GM19397 (cell line): ENCODE measurements around the gene FXR2.
"Not testable (repeated sequence)": the region's sequence is repeated elsewhere in the genome, so short reads cannot be mapped to it uniquely, and the experiment has no call there.

Experiments
- ATAC-seq: cut with Tn5 transposase; IDR thresholded peaks from one replicate; pipeline ENCODE4 v1.9.1; 2021; ENCODE audit warnings: mild to moderate bottlenecking, moderate library complexity; ENCODE audit not compliant: unreplicated experiment

The FXR2 gene

DNA sequence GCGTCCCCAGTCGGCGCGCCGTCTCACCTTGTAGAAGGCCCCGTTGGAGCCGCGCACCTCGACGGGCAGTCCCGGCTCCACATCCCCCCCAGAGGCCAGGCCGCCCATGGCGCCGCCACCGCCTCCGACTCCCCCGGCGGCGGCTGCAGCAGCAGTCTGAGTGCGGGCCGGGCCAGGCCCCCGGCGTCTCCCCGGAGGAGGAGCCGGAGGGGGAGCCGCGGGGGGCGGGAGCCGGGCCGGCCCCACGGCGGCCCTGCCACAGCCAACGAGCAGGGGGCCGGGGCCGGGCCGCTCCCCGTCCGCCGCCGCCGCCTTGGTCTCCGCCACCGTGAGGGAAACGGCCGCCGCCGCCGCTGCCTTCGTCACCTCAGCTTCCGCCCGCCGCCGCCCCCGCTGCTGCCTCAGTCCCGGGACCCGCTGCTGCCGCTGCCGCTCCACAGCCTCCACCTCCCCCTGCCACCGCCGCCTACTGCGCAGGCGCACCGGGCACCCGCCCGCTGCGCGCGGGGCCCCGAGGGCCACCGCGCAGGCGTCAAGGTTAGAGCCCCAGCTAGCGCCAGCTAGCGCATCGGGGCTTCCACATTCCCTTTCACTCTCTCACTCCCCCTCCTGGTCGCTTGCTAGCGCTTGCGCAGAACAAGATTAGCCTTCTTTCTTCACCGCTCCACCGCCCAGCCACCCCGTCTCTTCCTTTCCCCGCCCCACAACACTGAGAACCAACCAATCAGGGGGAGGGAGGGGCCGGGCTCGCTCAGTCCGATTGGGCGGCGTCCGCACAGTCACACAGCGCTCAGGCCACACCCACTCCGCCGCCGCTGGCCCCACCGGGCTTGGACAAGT, at the start of gene FXR2:
Gene FXR2 (minus strand): TSS at position 473 of the 840 bp plus-strand sequence. CDS start 365 bp downstream, at position 108.
- ATAC-seq, result peak; percentile 82

DNA sequence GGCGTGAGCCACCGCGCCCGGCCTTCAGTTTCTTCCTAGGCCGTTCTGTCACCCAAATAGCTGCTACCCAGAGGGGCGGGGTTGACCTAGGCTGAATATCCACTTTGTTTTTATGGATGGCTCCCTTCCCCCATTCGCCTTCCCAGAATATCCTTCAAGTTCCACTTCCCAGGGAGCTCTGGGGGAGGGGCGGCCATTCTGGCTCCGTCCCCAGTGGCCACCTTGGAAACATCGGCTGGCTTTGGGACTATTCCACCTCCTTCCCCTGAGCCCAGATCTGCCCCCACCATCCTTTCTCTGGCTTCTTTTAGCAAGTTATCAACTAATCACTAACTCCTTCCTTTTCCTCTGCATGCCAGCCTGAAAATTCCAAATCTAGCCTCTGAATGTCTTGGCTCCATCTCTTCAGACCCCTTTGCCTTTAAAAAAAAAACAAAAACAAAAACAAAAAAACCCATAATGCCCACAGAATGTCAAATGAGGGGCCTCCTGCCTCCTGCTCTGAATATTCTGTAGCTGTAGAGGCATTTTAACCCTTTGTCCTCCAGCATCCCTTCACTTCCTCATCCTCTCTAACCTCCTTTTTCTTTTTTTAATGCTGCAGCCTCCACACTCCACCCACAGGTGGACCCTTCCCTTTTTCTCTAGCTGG, 42.4 kb upstream of the FXR2 start:
- ATAC-seq, result no peak

DNA sequence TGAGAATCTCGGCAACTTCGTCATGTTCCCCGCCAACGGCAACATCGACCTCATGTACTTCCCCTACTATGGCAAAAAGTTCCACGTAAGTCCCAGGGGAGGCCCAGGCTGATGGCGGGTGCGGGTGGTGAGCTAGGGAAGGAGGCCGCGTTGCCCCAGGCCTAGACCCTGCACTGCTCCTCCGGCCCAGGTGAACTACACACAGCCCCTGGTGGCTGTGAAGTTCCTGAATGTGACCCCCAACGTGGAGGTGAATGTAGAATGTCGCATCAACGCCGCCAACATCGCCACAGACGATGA, 40.8 kb upstream of the FXR2 start:
- no peak for ATAC-seq

DNA sequence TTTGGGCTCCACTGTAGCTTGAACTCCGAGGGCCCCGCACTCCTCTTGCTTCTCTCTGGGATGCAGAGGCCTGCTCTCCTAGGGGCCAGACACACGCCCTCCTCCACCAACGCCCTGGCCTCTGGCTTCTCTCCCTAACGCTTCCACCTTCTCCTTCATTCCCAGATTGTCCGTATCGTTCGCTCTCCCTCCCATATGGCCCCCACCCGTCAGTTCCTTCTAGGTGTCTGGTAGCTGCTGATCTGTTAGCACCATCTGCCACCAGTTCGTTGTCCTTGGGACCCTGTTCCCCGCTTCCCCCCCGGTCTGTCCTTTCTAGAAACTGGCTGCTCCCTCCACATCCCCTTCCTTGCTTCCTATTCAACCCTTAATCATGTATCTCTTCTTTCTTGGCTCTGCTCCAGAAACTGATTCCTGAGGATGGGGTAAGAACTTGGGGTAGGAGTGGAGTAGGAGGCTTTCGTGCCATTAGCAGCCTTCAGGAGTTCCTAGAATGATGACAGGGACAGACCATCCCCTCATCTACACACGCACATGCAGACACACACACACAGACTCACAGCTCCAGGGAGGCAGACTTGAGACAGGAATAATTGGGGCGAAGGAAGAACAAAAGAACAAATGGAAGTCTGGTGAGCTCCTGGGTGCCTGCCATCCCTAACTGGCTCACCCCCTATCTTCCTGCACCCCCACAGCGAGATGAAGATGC, 40.3 kb upstream of the FXR2 start:
- no peak for ATAC-seq

DNA sequence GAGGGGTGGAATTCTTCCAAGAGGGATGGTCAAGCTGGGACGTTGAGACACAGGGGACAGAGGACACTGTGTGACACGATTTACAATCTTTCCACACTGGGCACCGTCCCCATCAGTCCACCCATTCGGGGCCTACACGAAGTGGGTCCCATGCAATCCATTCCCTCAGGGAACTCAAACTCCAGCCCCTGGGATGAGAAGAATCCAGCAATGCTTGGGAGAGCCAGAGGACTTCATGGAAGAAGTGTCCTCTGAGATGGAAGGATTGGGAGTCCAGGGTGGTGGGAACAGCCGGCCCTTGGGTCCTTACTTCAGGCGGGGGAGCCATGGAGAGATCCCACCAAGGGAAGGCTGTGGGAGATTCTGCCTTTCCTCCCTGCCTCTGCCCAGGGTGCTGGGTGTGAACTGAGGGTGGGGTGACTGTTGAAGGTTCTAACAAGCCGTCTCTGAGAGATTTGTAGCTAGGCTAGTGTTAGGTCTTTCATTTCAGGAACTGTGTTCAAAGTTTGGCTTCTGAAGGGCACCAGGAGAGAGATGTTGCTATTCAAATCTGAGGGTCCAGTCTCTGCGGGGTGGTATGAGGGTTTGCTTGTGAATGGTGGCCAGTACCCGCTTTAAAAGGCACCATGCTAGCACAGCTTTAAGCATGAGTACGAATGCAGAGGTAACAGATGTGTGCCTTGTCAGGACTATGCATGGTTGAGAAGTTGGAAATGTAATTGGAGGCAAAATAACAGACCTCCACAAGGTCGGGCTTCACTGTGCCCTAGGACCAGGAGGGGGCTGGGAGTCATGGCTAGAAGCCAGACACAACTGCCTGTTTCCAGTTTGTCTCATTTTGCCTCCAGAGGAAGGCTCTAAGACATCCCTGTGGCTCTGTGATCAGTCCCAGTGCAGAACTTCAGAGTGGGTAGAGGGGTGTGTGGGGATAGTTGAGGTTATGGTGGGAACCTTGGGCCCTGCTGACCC, 38.0 kb upstream of the FXR2 start:
- ATAC-seq, result no peak

DNA sequence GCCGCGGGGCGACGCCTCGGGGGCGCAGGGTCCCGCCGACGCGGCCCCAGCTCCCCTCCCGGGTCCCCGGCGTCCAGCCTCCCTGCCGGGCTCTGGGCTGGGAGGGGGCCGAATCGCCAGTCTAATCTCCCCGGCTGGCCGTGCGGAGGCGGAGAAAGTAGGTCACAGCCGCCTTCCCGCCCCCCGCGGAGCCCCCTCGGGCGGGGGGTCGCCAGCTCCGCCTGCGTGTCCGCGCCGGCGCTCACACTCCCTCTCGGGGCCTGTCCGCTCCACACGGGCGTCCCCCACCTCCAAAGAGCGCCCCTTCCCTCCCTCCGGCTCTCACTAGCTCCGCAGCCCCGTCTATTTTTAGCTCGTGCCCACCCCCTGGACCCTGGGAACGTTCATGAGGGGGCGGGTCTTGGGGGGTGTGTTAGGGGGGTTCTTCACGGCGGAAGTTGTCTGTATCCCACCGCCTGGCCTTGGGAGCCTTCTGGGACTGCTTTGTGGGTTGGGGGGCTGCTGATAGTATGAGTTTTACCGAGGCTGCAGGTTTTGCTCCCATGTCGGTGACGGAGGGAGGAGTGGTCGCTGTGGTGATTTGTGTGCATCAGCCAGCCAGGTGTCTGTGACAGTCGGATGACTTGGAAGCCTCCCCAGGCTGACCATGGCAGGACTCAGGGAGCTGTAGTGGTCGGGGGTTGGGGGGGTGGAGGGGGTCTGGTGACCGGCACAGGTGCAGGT, 37.1 kb upstream of the FXR2 start:
- ATAC-seq, result no peak

DNA sequence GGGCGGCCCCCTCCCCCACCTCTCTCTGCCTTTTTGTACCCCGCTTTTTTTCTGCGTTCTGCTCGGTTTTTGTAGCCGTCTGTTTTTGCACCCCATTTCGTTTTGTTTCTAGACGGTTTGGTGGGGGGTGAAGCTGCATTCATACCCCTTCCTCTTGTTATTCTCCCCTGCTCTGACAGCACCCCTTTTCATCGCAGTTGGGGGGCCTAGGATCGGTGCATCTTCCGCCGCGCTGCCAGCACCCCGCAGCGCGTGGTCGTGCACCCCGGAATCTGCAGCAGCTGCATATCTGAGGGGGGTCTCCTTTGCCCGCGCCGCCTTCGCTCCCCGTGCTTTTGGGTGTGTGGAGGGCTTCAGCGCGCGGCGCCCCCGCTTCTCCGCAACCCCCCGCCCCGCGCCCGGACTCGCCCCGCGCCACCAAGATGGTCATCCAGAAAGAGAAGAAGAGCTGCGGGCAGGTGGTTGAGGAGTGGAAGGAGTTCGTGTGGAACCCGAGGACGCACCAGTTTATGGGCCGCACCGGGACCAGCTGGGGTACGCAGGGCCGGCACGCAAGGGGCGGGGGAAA, 36.5 kb upstream of the FXR2 start:
- ATAC-seq, result no peak

DNA sequence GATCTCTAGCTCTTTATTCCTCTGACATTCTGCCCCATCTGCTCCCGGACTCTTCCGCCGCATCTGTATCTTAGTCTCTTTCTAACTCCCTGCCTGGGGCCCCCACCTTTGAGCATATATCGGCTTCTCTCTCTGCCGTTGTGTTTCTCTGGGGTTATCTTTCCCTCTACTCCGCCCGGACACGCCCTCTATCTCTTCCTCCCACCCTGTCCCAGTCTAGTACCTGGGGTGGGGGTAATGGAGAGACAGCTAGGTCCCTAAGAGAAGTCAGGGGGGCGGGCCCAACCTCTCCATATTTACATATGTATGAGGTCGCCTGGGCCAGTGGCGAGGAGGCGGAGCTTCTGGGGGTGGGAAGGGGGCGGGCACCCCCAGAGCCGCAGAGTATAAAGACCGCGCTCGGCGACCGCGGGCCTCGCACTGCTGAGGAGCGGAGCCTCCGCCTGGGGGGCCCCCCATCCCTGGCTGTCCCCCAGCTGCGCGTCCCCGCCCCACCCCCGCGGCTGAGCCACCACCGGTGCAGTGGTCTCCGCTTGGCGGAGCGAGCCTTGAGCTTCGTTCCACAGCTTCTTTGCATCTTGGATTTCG, 35.9 kb upstream of the FXR2 start, which contains the start of gene ATP1B2:
Gene ATP1B2 (plus strand): TSS at position 418 of the 588 bp plus-strand sequence. CDS start 593 bp downstream, outside the sequence.
- no peak for ATAC-seq

DNA sequence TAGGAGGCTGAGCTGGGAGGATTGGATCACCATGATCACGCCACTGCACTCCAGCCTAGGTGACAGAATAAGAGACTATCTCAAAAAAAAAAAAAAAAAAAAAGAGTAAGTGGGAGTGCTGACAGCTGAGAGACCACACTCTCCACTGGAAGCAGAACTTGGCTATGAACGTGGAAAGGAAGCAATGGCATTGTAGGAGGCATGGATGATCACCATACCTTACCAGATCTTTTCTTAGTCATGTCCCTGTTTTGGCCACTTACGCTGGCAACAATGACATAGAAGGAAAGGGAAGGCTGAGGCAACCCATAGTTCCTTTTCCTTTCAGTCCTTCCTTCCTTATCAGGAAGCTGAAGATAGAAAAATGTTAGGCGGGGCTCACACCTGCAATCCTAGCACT, 32.3 kb upstream of the FXR2 start:
- no peak for ATAC-seq

DNA sequence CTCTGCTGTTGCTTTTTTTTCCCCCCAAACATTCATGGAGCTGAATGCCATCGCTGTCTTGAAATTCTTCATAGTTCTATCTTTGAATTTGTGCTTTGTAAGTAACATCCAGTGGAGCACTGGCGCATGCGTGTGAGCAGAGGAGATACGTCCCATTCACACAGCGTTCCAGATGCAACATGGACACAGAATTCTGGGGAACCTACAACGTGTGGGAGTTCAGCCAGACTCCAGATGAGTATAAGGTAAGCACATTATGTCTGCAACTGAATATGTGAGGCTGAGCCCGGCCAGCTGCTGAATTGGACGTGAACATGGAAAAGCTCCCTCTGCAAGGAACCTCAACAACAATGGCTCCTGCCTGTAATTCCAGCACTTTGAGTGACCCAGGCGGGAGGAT, 31.8 kb upstream of the FXR2 start:
- no peak for ATAC-seq

DNA sequence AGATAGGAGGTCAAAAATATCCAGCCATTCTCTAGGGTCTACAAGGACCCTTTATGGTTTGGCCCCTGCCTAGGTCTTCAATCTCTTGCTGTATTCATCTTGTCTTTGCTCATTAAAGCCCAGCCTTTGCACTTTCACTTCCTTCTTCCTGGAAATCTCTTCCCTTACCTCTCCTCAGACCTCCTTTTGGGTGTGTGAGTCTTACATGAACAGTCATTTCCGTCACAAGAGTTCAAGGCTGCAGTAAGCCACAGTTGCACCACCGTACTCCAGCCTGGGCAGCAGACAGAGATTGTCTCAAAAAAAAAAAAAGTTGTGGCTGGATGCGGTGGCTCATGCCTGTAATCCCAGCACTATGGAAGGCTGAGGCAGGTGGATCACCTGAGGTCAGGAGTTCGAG, 30.1 kb upstream of the FXR2 start:
- ATAC-seq, result no peak

DNA sequence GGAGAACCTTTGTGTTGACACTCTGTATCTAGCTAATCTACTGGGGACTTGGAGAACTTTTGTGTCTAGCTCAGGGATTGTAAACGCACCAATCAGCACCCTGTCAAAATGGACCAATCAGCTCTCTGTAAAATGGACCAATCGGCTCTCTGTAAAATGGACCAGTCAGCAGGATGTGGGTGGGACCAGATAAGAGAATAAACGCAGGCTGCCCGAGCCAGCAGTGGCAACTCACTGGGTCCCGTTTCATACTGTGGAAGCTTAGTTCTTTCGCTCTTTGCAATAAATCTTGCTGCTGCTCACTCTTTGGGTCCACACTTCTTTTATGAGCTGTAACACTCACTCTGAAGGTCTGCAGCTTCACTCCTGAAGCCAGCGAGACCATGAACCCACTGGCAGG, 26.9 kb upstream of the FXR2 start:
- not testable (repeated sequence) for ATAC-seq

DNA sequence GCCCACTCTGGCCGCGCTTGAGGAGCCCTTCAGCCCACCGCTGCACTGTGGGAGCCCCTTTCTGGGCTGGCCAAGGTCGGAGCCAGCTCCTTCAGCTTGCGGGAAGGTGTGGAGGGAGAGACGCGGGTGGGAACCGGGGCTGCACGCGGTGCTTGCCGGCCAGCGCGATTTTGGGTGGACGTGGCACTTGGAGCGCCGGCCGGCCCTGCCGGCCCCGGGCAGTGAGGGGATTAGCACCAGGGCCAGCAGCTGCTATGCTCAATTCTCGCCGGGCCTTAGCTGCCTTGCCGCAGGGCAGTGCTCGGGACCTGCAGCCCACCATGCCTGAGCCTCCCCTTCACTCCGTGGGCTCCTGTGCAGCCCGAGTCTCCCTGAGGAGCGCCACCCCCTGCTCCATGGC, 26.1 kb upstream of the FXR2 start:
- ATAC-seq, result no peak

DNA sequence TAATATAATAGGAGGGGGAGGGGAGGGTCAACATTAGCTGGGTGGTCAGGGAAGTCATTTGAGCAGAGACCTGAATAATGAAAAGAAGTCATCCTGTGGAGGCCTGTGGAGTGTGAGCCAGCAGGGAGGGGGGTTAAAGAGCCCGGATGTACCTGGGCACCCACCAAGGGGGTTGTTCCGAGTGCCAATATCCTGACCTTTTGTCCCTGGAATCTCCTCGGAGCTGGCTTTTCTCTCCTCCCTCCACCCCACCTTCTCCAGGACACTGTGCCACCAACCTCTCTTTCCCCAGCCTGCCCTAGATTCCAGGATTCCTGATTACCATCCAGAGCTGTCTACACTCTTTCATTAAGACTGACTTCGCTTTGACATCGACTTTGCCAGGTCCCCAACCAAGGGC, 21.5 kb upstream of the FXR2 start:
- no peak for ATAC-seq

DNA sequence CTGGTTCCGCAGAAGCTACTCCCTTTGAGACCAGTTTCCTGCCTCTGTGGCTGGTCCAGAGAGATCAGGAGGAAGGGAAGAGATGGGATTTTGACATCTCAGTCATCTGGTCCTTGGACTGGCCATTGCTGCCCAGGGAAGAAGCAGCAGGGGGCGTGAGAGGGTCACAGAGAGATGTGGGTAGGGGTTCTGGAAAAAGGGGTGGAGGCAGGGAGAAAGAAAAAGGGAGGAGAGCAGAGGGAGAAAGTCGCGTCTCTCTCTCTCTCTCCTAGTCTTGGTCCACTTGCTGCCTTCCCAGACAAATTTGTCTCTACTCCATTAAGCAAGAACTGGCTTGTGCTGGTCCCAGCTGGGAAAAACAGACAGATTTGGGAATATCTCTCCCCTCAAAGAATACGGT, 19.7 kb upstream of the FXR2 start:
- no peak for ATAC-seq

DNA sequence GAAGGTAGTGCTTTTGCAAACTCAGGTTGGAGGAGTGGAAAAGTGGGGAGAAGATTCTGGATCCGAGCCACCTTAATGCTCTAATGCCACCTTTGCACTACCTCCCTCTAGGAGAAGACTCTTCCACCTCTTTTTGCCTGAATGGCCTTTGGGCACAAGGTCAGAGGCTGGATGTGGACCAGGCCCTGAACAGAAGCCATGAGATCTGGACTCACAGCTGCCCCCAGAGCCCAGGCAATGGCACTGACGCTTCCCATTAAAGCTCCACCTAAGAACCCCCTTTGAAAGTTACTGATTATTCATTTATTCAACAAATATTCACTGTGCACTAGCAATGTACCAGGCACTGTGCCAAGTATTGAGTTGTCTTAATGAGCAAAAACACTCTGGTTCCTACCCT, 18.4 kb upstream of the FXR2 start:
- no peak for ATAC-seq

DNA sequence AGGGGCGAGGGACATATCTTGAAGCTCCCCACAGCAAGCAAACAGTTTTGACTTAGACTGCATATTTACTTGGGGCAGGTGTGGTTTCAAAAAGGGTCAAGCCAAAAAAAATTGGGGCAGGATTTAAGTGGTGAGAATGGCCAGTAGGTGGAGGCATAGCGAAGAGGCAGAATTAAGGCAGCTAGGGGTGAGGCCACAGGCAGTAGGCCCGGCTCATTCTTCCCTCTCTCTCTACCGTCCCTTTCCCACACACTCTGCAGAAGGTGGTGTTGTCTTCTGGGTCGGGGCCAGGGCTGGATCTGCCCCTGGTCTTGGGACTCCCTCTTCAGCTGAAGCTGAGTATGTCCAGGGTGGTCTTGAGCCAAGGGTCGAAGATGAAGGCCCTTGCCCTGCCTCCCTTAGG, 17.8 kb upstream of the FXR2 start:
- no peak for ATAC-seq

DNA sequence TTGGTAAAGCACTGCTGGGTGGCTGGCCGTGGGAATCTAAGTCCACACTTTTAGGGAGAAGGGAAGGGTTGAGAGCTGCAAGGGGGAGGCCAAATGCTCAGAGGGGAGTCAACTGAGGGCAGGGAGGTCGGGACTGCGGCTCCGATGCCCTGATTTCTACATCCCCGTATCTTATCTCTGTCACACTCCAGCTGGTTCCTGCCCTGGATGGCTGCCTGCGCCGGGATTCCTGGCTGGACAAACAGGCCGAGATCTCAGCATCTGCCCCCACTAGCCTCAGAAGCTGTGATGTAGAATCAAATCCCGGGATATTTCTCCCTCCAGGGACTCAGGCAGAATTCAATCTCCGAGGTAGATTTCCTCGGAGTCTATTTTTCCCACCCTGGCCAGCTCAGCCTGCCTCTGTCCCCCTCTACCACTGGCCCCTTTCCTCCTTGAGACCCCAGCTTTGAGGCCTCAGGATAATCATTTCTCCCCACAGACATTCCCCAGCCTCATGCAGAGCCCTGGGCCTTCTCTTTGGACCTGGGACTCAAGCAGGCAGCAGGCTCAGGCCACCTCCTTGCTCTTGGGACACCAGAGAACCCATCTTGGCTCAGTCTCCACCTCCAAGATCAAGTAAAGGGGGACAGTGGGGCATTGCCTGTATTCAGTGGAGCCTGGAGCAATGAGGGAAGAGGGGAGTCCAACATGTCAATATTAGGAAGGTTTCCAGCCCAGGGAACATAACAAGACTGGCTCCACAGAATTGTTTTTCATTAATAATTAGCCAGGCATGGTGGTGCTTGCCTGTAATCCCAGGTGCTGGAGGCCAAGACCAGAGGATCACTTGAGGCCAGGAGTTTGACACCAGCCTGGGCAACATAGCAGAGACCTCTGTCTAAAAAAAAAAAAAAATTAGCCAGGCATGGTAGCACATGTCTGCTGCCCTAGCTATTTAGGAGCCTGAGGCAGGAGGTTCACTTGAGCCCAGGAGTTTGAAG, 17.0 kb upstream of the FXR2 start:
- no peak for ATAC-seq
